IPS-18c (cell line): ENCODE data around the gene KCNH1.
"Not testable (repeated sequence)": the region's sequence is repeated elsewhere in the genome, so short reads cannot be mapped to it uniquely, and the experiment has no call there.

Source experiments
- H3K4me3 ChIP-seq: 2 replicates; pipeline ENCODE4 v1.7.0; 2013; ENCODE audit warnings: low read depth, mild to moderate bottlenecking, low read length, moderate library complexity; ENCODE audit not compliant: insufficient read depth
- H3K9me3 ChIP-seq: one replicate; pipeline ENCODE4 v1.6.1; 2013; ENCODE audit warnings: mild to moderate bottlenecking, low read length, moderate library complexity; ENCODE audit not compliant: control insufficient read depth, insufficient read depth

The KCNH1 gene

GRCh38 chr1:210684466-210685294, 449.3 kb downstream of the KCNH1 start:
- Histone ChIP-seq H3K4me3 (no peak overlapping the region), H3K9me3 (no peaks in the 10 kb centered on the region)

GRCh38 chr1:210683403-210684047, 450.4 kb downstream of the KCNH1 start:
- Histone ChIP-seq H3K9me3 (no peaks in the 10 kb centered on the region), H3K4me3 (no peak overlapping the region)

GRCh38 chr1:210681158-210681557, 452.8 kb downstream of the KCNH1 start:
- H3K9me3 ChIP-seq = no peaks in the 10 kb centered on the region
- no peak overlapping the region for H3K4me3 ChIP-seq

DNA sequence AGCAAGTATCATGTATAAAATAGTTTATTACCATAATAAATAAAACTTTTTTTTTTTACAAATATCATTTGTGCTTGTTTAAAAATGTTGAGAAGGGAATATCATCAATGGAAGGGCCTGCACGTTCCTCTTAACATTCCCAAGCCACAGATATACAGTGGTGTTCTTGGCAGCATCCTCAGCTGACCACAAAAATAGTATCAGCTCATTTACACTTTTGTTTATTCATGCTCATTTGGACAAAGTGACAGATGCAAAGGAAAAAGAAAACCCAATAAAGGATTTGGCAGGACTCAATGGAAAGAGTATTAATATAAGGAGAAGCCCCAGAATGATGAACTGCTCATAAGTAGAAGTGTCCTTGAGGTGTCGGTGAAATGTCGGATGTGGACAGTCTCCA, 455.6 kb downstream of the KCNH1 start:
- Histone ChIP-seq H3K4me3 (no peak overlapping the region), H3K9me3 (no peaks in the 10 kb centered on the region)

DNA sequence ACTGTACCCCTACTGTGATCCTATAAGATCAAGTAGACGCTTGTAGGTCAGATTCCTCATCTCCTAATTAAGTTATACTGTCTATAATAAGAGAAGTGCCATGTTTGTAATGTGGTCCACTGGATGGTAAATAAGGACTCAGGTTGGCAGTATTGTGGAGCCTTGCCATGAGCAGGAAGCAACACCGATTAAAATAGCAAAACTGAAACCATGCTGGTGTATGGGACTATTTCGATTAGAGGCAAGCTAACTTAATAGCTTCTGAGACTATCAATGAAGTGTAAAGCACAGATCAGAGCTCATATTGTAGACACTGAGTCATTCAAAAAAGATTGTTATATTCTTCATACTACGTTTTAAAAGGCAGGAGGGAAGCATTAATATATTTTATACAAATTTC, 456.4 kb downstream of the KCNH1 start:
- Histone ChIP-seq H3K4me3 (no peak overlapping the region), H3K9me3 (no peaks in the 10 kb centered on the region)

DNA sequence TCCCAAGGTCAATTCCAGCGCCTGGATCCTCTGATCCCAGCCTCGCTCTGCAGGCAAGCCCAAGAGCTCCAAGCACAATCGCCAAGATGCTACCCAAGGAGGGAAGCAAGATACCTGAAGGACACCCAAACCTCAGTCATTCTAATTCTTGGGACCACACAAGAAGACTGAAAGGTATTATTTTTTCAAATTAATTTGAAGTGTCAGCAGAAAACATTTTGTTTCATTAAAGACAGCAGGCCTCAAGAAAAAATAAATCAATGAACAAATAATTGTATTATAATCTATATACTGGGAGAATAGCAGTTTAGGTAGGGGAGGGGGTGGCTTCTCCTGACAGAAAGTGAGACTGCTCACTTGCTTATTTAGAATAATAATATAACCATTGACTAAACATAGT, 457.4 kb downstream of the KCNH1 start:
- Histone ChIP-seq H3K4me3 (no peak overlapping the region), H3K9me3 (no peaks in the 10 kb centered on the region)

- H3K4me3 ChIP-seq = no peak overlapping the region
These were observed 459.8 kb downstream of the KCNH1 start for GRCh38 chr1:210674151-210674550.

GRCh38 chr1:210669951-210670350, 464.0 kb downstream of the KCNH1 start:
- Histone ChIP-seq H3K4me3 (no peak overlapping the region), H3K9me3 (no peaks in the 10 kb centered on the region)

More at GRCh38 chr1:210674151-210674550, 459.8 kb downstream of the KCNH1 start:
- H3K9me3 ChIP-seq = no peaks in the 10 kb centered on the region

- no peak overlapping the region for H3K4me3 ChIP-seq
- no peaks in the 10 kb centered on the region for H3K9me3 ChIP-seq
These were observed 470.0 kb downstream of the KCNH1 start for GRCh38 chr1:210663730-210664573.

DNA sequence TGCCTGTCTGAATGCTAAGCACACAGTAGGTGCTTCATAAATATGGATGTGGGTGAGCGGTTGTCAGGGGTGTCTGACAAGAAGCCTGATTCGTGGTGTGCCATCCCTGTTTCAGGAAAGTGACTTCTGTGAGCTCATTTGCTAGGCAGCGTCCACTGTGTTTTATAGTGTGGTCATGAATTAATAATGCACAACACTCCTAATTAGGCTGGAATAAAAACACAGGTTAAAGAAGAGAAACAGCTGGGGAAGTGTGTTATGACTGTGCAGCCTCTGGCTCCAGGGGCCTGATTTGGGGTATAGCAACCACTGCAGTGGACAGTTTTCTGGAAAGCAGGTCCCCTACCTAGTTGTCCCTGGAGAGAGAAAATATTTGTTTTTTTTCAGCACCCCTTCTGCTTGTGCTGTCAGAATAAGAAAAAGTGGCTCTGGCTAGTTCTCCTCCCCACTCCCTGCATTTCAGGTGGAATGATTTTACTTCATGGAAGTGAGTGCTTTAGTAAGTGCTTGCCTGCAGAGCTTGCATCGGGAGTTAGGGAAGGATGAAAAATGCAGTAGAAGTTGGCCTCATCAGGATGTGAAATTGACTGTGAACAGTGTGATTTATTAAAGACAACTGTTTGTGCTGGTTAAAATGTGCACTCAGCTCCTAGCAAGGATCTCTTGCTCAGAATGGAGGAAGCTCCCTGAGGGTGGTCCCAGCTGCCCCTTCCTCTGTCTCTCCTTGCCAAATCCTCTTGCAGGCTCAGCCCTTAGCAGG, 471.5 kb downstream of the KCNH1 start:
- H3K4me3 ChIP-seq = no peak overlapping the region
- H3K9me3 ChIP-seq = no peaks in the 10 kb centered on the region

- not testable (repeated sequence) for H3K4me3 ChIP-seq, H3K9me3 ChIP-seq
These were observed 472.4 kb downstream of the KCNH1 start for GRCh38 chr1:210661520-210661919.

GRCh38 chr1:210657806-210658205, 476.1 kb downstream of the KCNH1 start:
- H3K4me3 ChIP-seq = no peak overlapping the region

DNA sequence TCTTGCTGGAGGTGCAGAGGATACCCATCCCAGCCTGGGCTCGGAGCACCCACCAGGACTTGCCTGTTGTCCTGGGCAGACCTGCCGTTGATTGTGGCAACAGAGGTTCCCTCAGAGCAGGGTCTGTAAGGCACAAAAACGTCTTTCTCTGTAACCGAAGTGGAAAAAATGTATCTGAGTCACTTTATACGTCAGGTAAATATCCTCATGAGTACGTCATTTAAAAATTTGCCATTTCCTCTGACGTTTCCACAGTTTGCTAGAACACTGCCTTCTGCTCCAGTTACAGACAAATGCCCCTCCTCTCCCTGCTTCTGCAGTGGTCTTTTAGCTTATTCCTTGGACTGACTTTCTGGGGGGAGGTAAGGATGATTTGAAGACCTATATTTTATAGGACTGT, 478.4 kb downstream of the KCNH1 start:
- Histone ChIP-seq H3K4me3 (no peak overlapping the region), H3K9me3 (no peaks in the 10 kb centered on the region)

More at GRCh38 chr1:210657806-210658205, 476.1 kb downstream of the KCNH1 start:
- H3K9me3 ChIP-seq = no peaks in the 10 kb centered on the region

DNA sequence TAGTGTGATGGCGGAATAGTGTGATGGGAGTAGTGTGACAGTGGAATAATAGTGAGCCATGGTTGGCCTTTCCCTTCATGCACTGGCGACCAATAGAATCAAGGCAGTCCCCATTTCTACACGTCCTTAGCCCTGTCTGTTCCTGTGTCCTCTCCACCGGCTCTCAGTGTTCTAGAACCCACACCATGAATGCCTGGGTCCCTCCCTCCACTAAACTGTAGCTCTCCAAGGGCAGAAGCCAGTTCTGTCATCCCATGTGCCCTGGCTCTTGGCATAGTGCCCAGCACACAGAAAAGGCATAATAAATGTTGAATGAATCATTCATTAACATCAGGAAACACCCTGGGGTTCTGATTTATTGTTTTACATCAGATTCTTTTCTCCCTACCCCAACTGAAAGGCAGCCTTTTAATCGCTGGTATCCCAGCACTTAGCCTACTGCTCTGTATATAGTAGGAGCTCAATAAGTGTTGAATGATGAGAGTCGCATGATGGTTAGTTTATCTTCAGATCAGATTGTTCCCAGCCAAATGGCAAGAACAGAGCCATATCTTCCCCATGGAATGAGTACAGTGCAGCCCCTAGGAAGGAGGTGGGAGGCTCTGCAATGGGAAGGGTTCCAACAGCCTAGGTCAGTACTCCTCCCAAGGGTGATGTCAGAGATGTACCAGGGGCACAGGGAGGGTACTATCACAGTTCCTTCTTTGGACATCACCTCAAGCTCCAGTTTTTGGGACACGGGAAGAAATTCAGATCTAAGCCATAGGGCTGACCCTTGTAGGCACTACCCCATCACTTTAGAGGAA, 479.6 kb downstream of the KCNH1 start:
- no peaks in the 10 kb centered on the region for H3K9me3 ChIP-seq
- no peak overlapping the region for H3K4me3 ChIP-seq

DNA sequence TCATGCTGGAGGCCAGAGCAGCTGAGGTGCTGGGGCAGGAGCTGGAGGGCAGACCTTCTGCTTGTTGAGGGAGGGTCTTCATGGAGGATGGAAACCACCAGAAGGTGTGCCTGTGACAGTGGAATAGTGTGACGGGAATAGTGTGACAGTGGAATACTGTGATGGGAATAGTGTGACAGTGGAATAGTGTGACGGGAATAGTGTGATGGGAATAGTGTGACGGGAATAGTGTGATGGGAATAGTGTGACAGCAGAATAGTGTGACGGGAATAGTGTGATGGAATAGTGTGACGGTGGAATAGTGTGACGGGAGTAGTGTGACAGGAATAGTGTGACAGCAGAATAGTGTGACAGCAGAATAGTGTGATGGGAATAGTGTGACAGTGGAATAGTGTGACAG, 480.2 kb downstream of the KCNH1 start:
- Histone ChIP-seq H3K9me3 (no peaks in the 10 kb centered on the region), H3K4me3 (no peak overlapping the region)

DNA sequence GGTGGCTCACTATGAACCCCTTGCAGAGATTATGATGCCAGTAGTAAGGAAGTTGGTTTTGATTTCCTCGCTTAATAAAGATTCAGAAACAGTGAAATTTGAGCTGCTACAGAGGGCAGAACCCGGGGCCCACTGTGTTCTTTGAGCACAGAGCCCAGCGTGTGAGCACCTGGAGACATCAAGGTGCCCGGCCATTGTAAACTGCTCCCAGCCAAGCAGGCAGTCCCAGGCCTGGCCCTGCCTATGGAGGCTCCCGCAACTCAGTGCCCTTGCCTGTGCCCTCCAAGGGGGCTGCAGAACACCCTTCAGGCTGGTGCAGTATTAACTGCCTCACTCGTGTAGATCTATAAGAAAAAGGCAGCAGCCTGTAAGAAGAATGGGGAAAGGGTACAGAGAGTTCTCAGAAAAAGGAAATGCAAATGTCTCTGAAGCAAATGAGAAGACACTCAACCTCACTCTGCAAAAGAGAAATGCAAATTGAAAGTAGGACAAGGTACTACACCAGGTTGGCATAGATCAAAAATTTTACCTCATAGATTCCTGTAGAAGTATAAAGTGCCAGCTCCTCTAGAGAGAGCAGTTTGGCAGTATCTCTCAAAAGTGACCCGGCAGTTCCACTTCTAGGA, 481.5 kb downstream of the KCNH1 start:
- no peaks in the 10 kb centered on the region for H3K9me3 ChIP-seq

More for the DNA sequence above, 481.5 kb downstream of the KCNH1 start:
- H3K4me3 ChIP-seq = no peak overlapping the region
